Kidney (tissue), 14 donors: Measurements from ENCODE around the gene PKHD1. TPM values are rescaled to one million over a fixed set of nuclear protein-coding genes. Genes with fewer than 3 reads are reported as not detected.

Experiments
- DNase-seq, 5 donors: peaks; one replicate each; pipeline ENCODE4 v3.0.0-alpha.2; 2013 to 2020
- FAIRE-seq: peaks from 2 replicates; lab custom pipeline; 2012; peaks lifted over from hg19 to GRCh38; lab: Jason Lieb, UNC
- H3K27ac ChIP-seq, 2 donors: one replicate each; pipeline ENCODE4 v1.7.0; 2013; ENCODE audit warnings: low read depth in 2 of 2, low read length in 2 of 2, inconsistent platforms in 1 of 2
- H3K27me3 ChIP-seq: one replicate; pipeline ENCODE4 v1.7.1; 2013; ENCODE audit warnings: low read length, inconsistent platforms; ENCODE audit not compliant: control insufficient read depth, insufficient read depth
- H3K36me3 ChIP-seq, 3 donors: one replicate each; pipeline versions ENCODE4 v1.7.0 to v1.7.1; 2013; ENCODE audit warnings: low read length in 3 of 3, control low read depth in 1 of 3, inconsistent platforms in 1 of 3; ENCODE audit not compliant: insufficient read depth in 3 of 3, control insufficient read depth in 2 of 3
- H3K4me1 ChIP-seq, 3 donors: one replicate each; pipeline versions ENCODE4 v1.7.0 to v1.7.1; 2013; ENCODE audit warnings: low read length in 3 of 3, inconsistent platforms in 1 of 3, low read depth in 1 of 3; ENCODE audit not compliant: control insufficient read depth in 2 of 3, insufficient read depth in 2 of 3
- H3K4me3 ChIP-seq, 3 donors: one replicate each; pipeline versions ENCODE4 v1.7.0 to v1.8.1; 2013; ENCODE audit warnings: low read length in 3 of 3, control low read depth in 1 of 3, inconsistent platforms in 1 of 3
- H3K9ac ChIP-seq, 3 donors: one replicate each; pipeline versions ENCODE4 v1.7.0 to v1.7.1; 2013; ENCODE audit warnings: low read length in 3 of 3, control low read depth in 1 of 3, inconsistent platforms in 1 of 3
- H3K9me3 ChIP-seq, 3 donors: one replicate each; pipeline versions ENCODE4 v1.7.0 to v1.7.1; 2013; ENCODE audit warnings: low read length in 3 of 3, control low read depth in 1 of 3, inconsistent platforms in 1 of 3; ENCODE audit not compliant: control insufficient read depth in 2 of 3, insufficient read depth in 1 of 3
- CTCF ChIP-seq: IDR thresholded peaks from 3 replicates; pipeline ENCODE4 v1.5.1; 2012; ENCODE audit warnings: mild to moderate bottlenecking, moderate library complexity, borderline replicate concordance; ENCODE audit not compliant: insufficient read depth; ENCODE audit errors: extremely low read depth
- intact Hi-C: fragments of 100-400 bp; cut with DNase I; formaldehyde crosslinking; loops from one replicate; pipeline ENCODE4 v1.11.1; 2022
- polyA plus RNA-seq: library from polyadenylated mRNA; stranded (reverse); fragments of 350-450 nt; fragmentation: Illumina TruSeq; extraction: RNeasy Lipid Tissue Mini Kit (QIAGEN cat#74804); gene quantifications from one replicate; pipeline ENCODE4 v1.2.3, GENCODE V29; 2014; ENCODE audit warnings: low read depth, low replicate concordance; ENCODE audit not compliant: insufficient read depth
- total RNA-seq: library from RNA; stranded (reverse); fragmentation: NEBNext Ultra II Directional; extraction: Animal tissue kit (Norgen Biotek cat#: 25700); gene quantifications from one replicate; pipeline ENCODE4 v1.2.1, GENCODE V29; 2021
- donor health status: control.
- donor health status: control.
- donor health status: control.
- donor health status: control.
- donor health status: control.
- donor health status: DM: yes; HTN: yes; CAD: no.
- donor health status: Normal renal cell carcinoma (clear cell type).

The PKHD1 gene
- total and polyA plus RNA-seq, 2 donors from 2014 or later = 6.0 to 77.5 TPM

- H3K27me3 ChIP-seq = no peaks in the 10 kb centered on the region
- no peak overlapping the region for H3K27ac ChIP-seq
- no peaks in the 10 kb centered on the region for H3K9me3 ChIP-seq
- TF ChIP-seq CTCF = no peak
- H3K9ac ChIP-seq = no peak overlapping the region
- no peak overlapping the region for H3K4me3 ChIP-seq
- FAIRE-seq = no peak
- intact Hi-C loops = no loop called here
- no peaks in the 10 kb centered on the region for H3K4me1 ChIP-seq
- peaks cover 0 to 8% (median 0%) of the 10 kb centered on the region in 3 donors for H3K36me3 ChIP-seq
- no peak for DNase-seq
Observed at GRCh38 chr6:51630011-51630410, 457.4 kb downstream of the PKHD1 start.

DNA sequence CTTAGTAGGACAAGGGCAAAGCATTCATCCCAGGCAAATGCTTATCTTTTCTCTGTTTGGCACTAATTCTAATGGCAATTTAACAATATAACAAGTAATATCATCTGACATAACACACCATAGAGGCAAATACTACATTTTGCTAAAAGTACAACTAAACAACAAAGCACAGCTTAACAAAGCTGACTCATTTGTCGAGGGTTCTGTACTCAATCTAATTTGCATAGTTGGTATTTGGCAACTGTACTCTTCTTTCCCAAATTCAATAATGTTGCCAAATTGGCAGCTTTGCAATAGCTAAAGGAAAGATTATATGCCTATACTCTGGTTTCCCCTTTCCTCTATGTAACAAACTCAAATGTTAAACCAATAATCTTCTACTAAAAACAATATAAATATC lies 461.0 kb downstream of the PKHD1 start:
- Histone ChIP-seq H3K9ac (no peak overlapping the region), H3K4me1 (no peaks in the 10 kb centered on the region), H3K27me3 (no peaks in the 10 kb centered on the region), H3K9me3 (no peaks in the 10 kb centered on the region), H3K4me3 (no peak overlapping the region), H3K27ac (no peak overlapping the region), H3K36me3 (peaks cover 0 to 10% (median 0%) of the 10 kb centered on the region in 3 donors)
- intact Hi-C loops = no loop called here
- FAIRE-seq = no peak
- no peak for TF ChIP-seq CTCF
- DNase-seq = no peak

DNA sequence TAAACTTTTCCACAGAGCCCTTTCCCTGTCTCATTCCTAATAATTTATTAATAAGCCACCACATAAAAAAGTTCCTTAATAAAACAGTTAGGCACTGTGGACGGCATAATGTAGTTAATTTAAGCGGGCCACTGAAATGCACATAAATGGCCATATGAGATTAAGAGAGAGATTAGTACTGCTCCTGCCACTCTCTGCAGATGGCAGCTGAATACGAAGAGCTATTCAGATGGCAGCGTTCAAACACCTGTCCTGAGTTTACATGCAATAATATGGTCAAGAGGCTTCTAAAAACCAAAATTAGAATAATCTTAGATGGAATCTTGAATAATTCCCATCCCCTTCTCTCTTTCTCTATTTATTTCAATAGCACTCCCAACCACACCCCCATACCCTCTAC lies 461.8 kb downstream of the PKHD1 start:
- Histone ChIP-seq H3K4me3 (no peak overlapping the region), H3K4me1 (no peaks in the 10 kb centered on the region)

More for the DNA sequence above, 461.8 kb downstream of the PKHD1 start:
- Histone ChIP-seq H3K9ac (no peak overlapping the region), H3K9me3 (no peaks in the 10 kb centered on the region), H3K27ac (no peak overlapping the region), H3K36me3 (peaks cover 0 to 10% (median 0%) of the 10 kb centered on the region in 3 donors), H3K27me3 (no peaks in the 10 kb centered on the region)
- no peak for TF ChIP-seq CTCF
- FAIRE-seq = no peak
- no peak for DNase-seq
- intact Hi-C loops = no loop called here
